NCI-H2081 treated with DMSO at 0.1 percent for 48 hours (cell line): ENCODE data around the gene CTNNA1.

Experiments
- DNase-seq: peaks from one replicate; lab custom pipeline; 2025; lab: John Stamatoyannopoulos, UW

The CTNNA1 gene

GRCh38 chr5:138966236-138966985 is 213.2 kb downstream of the CTNNA1 start:
- no peak for DNase-seq

GRCh38 chr5:138967791-138968448 is 214.7 kb downstream of the CTNNA1 start:
- no peak for DNase-seq

GRCh38 chr5:138968601-138969000 is 215.4 kb downstream of the CTNNA1 start:
- DNase-seq, result no peak

GRCh38 chr5:138969323-138970002 is 216.2 kb downstream of the CTNNA1 start:
- no peak for DNase-seq

GRCh38 chr5:138972230-138972629 is 219.0 kb downstream of the CTNNA1 start:
- no peak for DNase-seq

- no peak for DNase-seq
Measured at GRCh38 chr5:138972836-138973235, 219.6 kb downstream of the CTNNA1 start.

- DNase-seq, result peak; percentile 38
Measured at GRCh38 chr5:138974227-138975063, 221.2 kb downstream of the CTNNA1 start.

GRCh38 chr5:138975098-138975847 is 222.0 kb downstream of the CTNNA1 start:
- DNase-seq, result no peak

- no peak for DNase-seq
Measured at GRCh38 chr5:138978080-138978479, 224.9 kb downstream of the CTNNA1 start.

GRCh38 chr5:138978581-138978980 is 225.4 kb downstream of the CTNNA1 start:
- DNase-seq, result no peak

GRCh38 chr5:138979684-138980280 is 226.6 kb downstream of the CTNNA1 start:
- DNase-seq, result no peak

GRCh38 chr5:138980441-138980840 is 227.2 kb downstream of the CTNNA1 start:
- DNase-seq, result no peak

GRCh38 chr5:138981131-138981530 is 227.9 kb downstream of the CTNNA1 start:
- DNase-seq, result no peak

- no peak for DNase-seq
Measured at GRCh38 chr5:138981586-138981985, 228.4 kb downstream of the CTNNA1 start.

- DNase-seq, result no peak
Measured at GRCh38 chr5:138983984-138984383, 230.8 kb downstream of the CTNNA1 start.
